Measurements from ENCODE around the gene MAGI1. TPM values are rescaled to one million over a fixed set of nuclear protein-coding genes. Genes with fewer than 3 reads are reported as not detected.

Gene MAGI1
- total RNA-seq, 2 donors from 2014 or later: 0.39 TPM; not detected in 1

GRCh38 chr3:65716071-65716751, 322.5 kb downstream of the MAGI1 start:
- H3K27ac Mint-ChIP-seq: no peak overlapping the region
- ATAC-seq: no peak
- H3K9me3 Mint-ChIP-seq: no peaks in the 10 kb centered on the region
- no peak for DNase-seq (ENCODE audit: low spot score in 2 of 2)
- H3K36me3 Mint-ChIP-seq: no peaks in the 10 kb centered on the region

DNA sequence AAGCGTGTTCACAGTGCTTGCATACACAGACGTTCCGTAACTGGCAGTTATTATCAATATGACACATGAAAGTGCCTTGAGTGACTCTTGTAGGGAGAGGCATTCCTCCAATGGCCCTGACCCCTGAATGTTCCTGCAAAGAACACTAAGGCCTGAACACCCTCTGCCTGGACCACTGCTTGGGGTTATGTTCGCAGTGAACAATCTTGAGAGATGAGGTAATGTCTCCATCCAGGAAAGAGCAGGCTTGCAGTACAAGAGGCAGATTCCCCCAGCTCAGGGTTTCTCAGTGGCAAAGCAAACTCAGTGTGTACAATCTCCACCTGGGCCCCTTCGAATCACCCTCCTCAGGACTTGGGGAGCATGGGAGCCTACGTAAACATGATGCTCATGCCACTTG, 324.6 kb downstream of the MAGI1 start:
- DNase-seq (ENCODE audit: low spot score in 2 of 2): no peak
- no peak for ATAC-seq
- Mint-ChIP-seq H3K27ac (no peak overlapping the region), H3K36me3 (no peaks in the 10 kb centered on the region), H3K9me3 (peaks cover 0 to 3% of the 10 kb centered on the region in 2 donors)

DNA sequence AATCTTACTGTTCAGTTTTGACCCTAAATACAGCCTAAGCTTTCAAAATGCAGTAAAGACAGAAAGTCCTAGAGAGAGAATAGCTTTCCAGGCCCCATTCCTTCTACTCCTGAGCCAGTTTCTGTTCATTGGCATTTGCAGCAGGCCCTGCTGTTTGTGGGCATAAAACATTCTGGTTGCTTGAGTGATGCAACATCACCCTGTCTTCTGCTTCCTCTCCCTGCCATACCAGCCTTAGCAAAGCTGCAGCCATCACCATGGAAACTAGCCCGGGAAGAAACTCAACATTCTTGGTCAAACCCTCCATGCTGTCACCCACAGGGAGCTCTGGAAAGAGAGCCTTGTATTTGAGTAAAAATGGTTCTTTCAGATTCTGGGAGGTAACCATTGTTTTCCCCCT, 325.7 kb downstream of the MAGI1 start:
- no peak for ATAC-seq
- Mint-ChIP-seq H3K36me3 (no peaks in the 10 kb centered on the region), H3K9me3 (peaks cover 0 to 3% of the 10 kb centered on the region in 2 donors), H3K27ac (no peak overlapping the region)
- DNase-seq (ENCODE audit: low spot score in 2 of 2): no peak

DNA sequence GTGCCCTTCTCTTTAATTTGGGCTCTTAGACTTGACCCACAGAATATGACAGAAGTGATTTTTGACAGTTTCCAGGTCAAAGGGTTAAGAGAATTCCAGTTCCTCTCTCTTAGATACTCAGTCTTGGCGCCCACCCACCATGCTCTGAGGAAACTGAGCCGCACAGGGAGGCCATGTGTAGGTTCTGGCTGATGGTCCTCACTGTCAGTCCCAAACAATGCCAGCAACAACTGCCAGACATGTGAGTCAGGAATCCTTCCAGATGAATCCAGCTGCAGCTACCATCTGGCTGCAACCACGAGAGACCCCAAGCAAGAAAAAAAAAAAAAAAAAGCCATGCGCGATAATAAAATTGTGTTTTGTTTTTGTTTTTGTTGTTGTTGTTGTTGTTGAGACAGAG, 326.6 kb downstream of the MAGI1 start:
- H3K36me3 Mint-ChIP-seq: no peaks in the 10 kb centered on the region
- no peak for DNase-seq (ENCODE audit: low spot score in 2 of 2)
- H3K27ac Mint-ChIP-seq: no peak overlapping the region
- no peak for ATAC-seq
- H3K9me3 Mint-ChIP-seq: peaks cover 0 to 3% of the 10 kb centered on the region in 2 donors

DNA sequence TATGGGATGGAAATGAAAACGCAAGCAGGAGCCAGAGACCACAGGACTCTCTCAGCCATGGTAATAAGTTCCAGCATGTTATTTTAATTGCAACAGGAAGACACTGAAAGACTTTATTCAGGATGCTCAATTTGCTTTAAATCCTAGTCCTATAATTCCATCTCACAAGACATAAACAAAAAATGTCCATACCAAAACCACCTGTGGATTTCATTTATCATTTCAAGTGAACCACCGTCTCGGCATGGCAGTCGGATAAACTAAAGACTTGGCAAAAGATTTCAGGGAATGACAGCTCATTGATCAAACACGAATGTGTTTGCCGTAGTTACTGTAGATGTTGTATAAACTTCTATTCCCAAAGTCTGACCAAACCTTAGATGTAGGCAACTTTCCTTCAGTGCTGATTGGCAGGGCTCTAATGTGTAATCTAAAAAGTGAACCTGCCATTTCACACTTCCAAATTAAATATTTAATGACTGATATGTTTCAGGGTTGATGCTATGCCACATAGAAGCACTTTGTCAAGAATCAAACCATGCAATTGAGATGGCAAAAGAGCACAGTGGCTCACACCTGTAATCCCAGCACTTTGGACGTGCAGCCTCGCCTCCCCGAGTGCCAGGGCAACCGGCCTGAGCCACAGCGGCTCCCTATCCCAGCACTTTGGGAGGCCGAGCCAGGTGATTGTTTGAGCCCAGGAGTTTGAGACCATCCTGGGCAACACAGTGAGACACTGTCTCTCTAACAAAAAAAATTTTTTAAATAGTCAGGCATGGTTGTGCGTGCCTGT, 331.7 kb downstream of the MAGI1 start:
- DNase-seq (ENCODE audit: low spot score in 2 of 2) (no peak), ATAC-seq (no peak)
- peaks cover 0 to 9% of the 10 kb centered on the region in 2 donors for H3K9me3 Mint-ChIP-seq
- no peak overlapping the region for H3K27ac Mint-ChIP-seq
- no peaks in the 10 kb centered on the region for H3K36me3 Mint-ChIP-seq

DNA sequence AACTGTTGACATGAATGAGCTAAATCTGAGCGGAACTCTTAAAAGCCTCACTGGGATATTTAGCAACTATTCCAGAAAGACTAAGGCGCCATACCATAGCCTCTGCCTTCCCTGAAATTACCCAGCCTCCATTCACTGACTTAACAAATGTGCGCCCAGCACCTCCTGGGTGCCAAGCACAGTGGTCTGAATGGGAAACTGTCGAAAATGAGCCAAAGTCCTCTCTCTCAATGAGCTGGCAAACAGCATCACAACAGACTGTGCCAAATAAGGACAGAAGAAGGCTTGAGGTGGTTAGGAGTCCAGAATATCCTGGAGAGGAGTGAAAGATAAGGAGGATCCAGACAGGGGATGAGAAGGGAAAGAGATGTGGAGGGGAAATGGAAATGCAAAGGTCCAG, 332.4 kb downstream of the MAGI1 start:
- H3K27ac Mint-ChIP-seq: no peak overlapping the region
- peaks cover 0 to 9% of the 10 kb centered on the region in 2 donors for H3K9me3 Mint-ChIP-seq
- ATAC-seq: no peak

DNA sequence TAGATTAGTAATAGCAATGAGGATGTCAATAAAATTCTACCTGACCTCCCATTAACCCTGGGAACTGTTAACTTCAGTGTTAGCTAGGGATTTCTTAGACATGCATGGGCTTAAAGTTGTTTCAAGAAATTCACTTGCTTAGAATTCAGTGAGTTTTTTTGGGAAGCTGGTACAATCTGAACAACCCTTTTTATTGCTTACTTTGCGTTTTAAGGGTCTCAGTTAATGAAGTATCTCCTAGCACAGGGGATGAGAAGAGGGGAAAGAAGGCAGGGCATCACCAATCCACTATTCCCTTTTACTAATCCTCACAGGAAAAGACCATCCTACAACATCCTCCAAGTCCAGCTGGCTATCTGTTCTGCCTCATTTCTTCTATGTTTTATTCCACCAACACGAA, 334.9 kb downstream of the MAGI1 start:
- Mint-ChIP-seq H3K27ac (no peak overlapping the region), H3K9me3 (peaks cover 0 to 5% of the 10 kb centered on the region in 2 donors), H3K36me3 (no peaks in the 10 kb centered on the region)
- ATAC-seq (no peak), DNase-seq (ENCODE audit: low spot score in 2 of 2) (no peak)

More for the DNA sequence above, 332.4 kb downstream of the MAGI1 start:
- no peaks in the 10 kb centered on the region for H3K36me3 Mint-ChIP-seq
- no peak for DNase-seq (ENCODE audit: low spot score in 2 of 2)

DNA sequence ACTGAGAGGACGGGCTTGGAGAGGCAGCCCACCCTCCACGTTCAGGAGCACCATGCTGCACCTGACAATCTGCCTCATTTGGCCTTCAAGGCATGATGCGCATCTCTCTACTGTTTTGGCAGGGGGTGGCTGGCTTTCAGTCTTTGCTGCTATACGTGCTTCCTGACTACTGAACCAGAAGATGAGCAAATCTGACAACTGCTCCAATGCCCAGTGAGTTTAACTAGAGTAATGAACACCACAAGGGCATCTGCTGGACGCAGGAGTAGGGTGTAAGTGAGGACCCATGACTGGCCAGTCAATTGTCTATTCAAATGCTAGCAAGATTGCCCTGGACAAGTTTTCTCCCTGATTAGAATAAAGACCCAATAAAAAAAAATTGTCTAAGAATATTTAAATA, 335.7 kb downstream of the MAGI1 start:
- H3K9me3 Mint-ChIP-seq: peaks cover 0 to 5% of the 10 kb centered on the region in 2 donors
- ATAC-seq (no peak), DNase-seq (ENCODE audit: low spot score in 2 of 2) (no peak)
- H3K36me3 Mint-ChIP-seq: no peaks in the 10 kb centered on the region
- H3K27ac Mint-ChIP-seq: no peak overlapping the region

GRCh38 chr3:65702202-65702601, 336.5 kb downstream of the MAGI1 start:
- Mint-ChIP-seq H3K9me3 (peaks cover 0 to 5% of the 10 kb centered on the region in 2 donors), H3K36me3 (no peaks in the 10 kb centered on the region), H3K27ac (no peak overlapping the region)
- ATAC-seq (no peak), DNase-seq (ENCODE audit: low spot score in 2 of 2) (no peak)

GRCh38 chr3:65701516-65701915, 337.2 kb downstream of the MAGI1 start:
- Mint-ChIP-seq H3K27ac (no peak overlapping the region), H3K9me3 (peaks cover 3 to 5% of the 10 kb centered on the region in 2 donors), H3K36me3 (no peaks in the 10 kb centered on the region)
- ATAC-seq: no peak
- DNase-seq (ENCODE audit: low spot score in 2 of 2): no peak

DNA sequence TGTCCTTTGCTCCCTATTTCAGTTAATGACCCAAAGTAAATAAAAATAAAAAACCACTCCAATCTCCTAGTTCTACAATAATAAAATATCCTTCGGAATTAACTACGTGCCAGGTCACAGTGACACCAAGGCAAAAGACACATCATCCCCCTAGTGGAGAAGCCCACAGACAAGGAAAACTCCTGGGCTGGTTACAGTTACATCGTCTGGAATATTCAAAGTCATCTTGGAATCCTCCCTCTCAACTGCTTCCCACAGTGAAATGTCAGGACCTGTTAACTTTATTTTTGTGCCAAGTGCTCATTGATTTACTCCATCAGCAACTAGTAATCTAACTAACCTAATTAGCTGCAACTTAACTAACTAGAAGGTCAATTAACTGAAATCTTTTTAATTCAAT, 349.3 kb downstream of the MAGI1 start:
- H3K27ac Mint-ChIP-seq: no peak overlapping the region
- DNase-seq (ENCODE audit: low spot score in 2 of 2) (no peak), ATAC-seq (no peak)
- H3K9me3 Mint-ChIP-seq: peaks cover 4 to 9% of the 10 kb centered on the region in 2 donors
- no peaks in the 10 kb centered on the region for H3K36me3 Mint-ChIP-seq

- ATAC-seq (no peak), DNase-seq (ENCODE audit: low spot score in 2 of 2) (no peak)
- Mint-ChIP-seq H3K27ac (no peak overlapping the region), H3K9me3 (peaks cover 4 to 11% of the 10 kb centered on the region in 2 donors), H3K36me3 (no peaks in the 10 kb centered on the region)
Measured at GRCh38 chr3:65687741-65688140, 351.0 kb downstream of the MAGI1 start.

- ATAC-seq: no peak
- peaks cover 4 to 8% of the 10 kb centered on the region in 2 donors for H3K9me3 Mint-ChIP-seq
- no peak overlapping the region for H3K27ac Mint-ChIP-seq
- H3K36me3 Mint-ChIP-seq: no peaks in the 10 kb centered on the region
- no peak for DNase-seq (ENCODE audit: low spot score in 2 of 2)
Measured at GRCh38 chr3:65685621-65686235, 353.0 kb downstream of the MAGI1 start.

DNA sequence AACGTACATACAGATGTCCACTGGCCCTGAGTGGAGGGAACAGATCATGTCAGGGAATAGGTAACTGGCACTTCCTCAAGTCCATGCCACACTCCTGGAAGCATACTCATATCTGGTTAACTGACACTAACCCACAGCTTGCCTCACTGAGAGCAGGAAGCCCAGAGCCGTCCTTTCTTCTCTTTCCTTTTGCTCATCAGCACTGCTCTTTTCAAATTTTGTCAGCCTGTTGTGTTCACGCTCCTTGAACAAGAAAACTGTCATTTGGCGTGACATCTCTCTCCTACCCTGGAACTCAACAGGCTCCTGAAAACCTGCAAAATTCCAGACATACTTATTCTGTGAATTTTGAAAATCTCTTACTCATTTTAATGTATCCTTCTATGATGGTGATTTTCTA, 360.2 kb downstream of the MAGI1 start:
- Mint-ChIP-seq H3K27ac (no peak overlapping the region), H3K36me3 (no peaks in the 10 kb centered on the region), H3K9me3 (peaks cover 0 to 3% of the 10 kb centered on the region in 2 donors)
- no peak for DNase-seq (ENCODE audit: low spot score in 2 of 2)
- no peak for ATAC-seq

GRCh38 chr3:65677486-65678010, 361.2 kb downstream of the MAGI1 start:
- H3K36me3 Mint-ChIP-seq: no peaks in the 10 kb centered on the region
- no peak for DNase-seq (ENCODE audit: low spot score in 2 of 2)
- no peaks in the 10 kb centered on the region for H3K9me3 Mint-ChIP-seq
- H3K27ac Mint-ChIP-seq: no peak overlapping the region
- no peak for ATAC-seq

GRCh38 chr3:65676580-65676979, 362.1 kb downstream of the MAGI1 start:
- H3K9me3 Mint-ChIP-seq: no peaks in the 10 kb centered on the region
- DNase-seq (ENCODE audit: low spot score in 2 of 2): no peak
- no peak for ATAC-seq
- no peaks in the 10 kb centered on the region for H3K36me3 Mint-ChIP-seq
- no peak overlapping the region for H3K27ac Mint-ChIP-seq

- H3K9me3 Mint-ChIP-seq: no peaks in the 10 kb centered on the region
- H3K36me3 Mint-ChIP-seq: no peaks in the 10 kb centered on the region
- ATAC-seq (no peak), DNase-seq (ENCODE audit: low spot score in 2 of 2) (no peak)
- H3K27ac Mint-ChIP-seq: no peak overlapping the region
Measured at GRCh38 chr3:65675011-65675410, 363.7 kb downstream of the MAGI1 start.
